H1 (cell line): ENCODE measurements around the gene OLFML2A. TPM values are rescaled to one million over a fixed set of nuclear protein-coding genes. Genes with fewer than 3 reads are reported as not detected.

Experiments
- CTCF ChIA-PET: fragments of 300-600 bp; sonication (Branson Sonifier 250); formaldehyde crosslinking; loops from one replicate; lab custom pipeline; 2021; ENCODE audit not compliant: partially characterized antibody; lab: Charles Lee
- POLR2A ChIA-PET: fragments of 300-600 bp; sonication (Branson Sonifier 250); formaldehyde crosslinking; loops from one replicate; lab custom pipeline; 2021; ENCODE audit warnings: inconsistent platforms; ENCODE audit not compliant: partially characterized antibody; lab: Charles Lee
- DNase-seq, 2 experiments: peaks; one replicate each; pipeline versions ENCODE4 v3.0.0 to v3.0.0-alpha.2; 2010 to 2022; ENCODE audit warnings: low spot score in 2 of 2, low read depth in 1 of 2, mixed read lengths in 1 of 2
- FAIRE-seq: peaks from 2 replicates; lab custom pipeline; 2011; peaks lifted over from hg19 to GRCh38; lab: Jason Lieb, UNC
- H2AFZ ChIP-seq: 2 replicates; pipeline ENCODE4 v1.8.1; 2012; ENCODE audit warnings: low read length, inconsistent platforms
- H2AK5ac ChIP-seq: 2 replicates; pipeline ENCODE4 v1.6.1; 2013; ENCODE audit warnings: low read depth, low read length
- H2BK120ac ChIP-seq: replicated peaks from 2 replicates; pipeline ENCODE3; 2013; ENCODE audit warnings: low read depth, low read length, inconsistent platforms
- H2BK12ac ChIP-seq: 2 replicates; pipeline ENCODE4 v1.6.1; 2013; ENCODE audit warnings: low read depth, low read length
- H2BK15ac ChIP-seq: 2 replicates; pipeline ENCODE4 v1.6.1; 2013; ENCODE audit warnings: low read length
- H2BK20ac ChIP-seq: 2 replicates; pipeline ENCODE4 v1.6.1; 2013; ENCODE audit warnings: low read length
- H2BK5ac ChIP-seq: 2 replicates; pipeline ENCODE4 v1.6.1; 2013; ENCODE audit warnings: low read depth, low read length
- H3K14ac ChIP-seq: 2 replicates; pipeline ENCODE4 v1.6.1; 2013; ENCODE audit warnings: inconsistent platforms; ENCODE audit not compliant: insufficient read length
- H3K18ac ChIP-seq: 2 replicates; pipeline ENCODE4 v1.6.1; 2013; ENCODE audit warnings: low read length; ENCODE audit errors: extremely low read depth
- H3K23ac ChIP-seq: 2 replicates; pipeline ENCODE4 v1.6.1; 2013; ENCODE audit warnings: inconsistent platforms; ENCODE audit not compliant: insufficient read length
- H3K23me2 ChIP-seq: 2 replicates; pipeline ENCODE4 v1.6.1; 2013; ENCODE audit warnings: low read depth, low read length
- H3K27ac ChIP-seq: 2 replicates; pipeline ENCODE4 v1.6.1; 2011; ENCODE audit warnings: low read depth, low read length, inconsistent platforms
- H3K27me3 ChIP-seq, 4 experiments: replicated peaks in 1 of 4; 1 replicate in 1 of 4; 2 replicates in 3 of 4; pipeline versions ENCODE4 v1.6.1 to v1.8.1; 2011 to 2013; ENCODE audit warnings: low read length in 3 of 4, mild to moderate bottlenecking in 3 of 4, inconsistent platforms in 2 of 4, mixed read lengths in 2 of 4, moderate library complexity in 1 of 4; ENCODE audit not compliant: control insufficient read depth in 3 of 4, insufficient read depth in 3 of 4; ENCODE audit errors: extremely low read depth in 1 of 4
- H3K36me3 ChIP-seq, 4 experiments: 2 replicates each; pipeline versions ENCODE4 v1.6.1 to v1.8.1; 2011 to 2013; ENCODE audit warnings: mild to moderate bottlenecking in 4 of 4, low read length in 3 of 4, moderate library complexity in 2 of 4, control low read depth in 1 of 4, inconsistent platforms in 1 of 4; ENCODE audit not compliant: insufficient read depth in 4 of 4, control insufficient read depth in 2 of 4
- H3K4ac ChIP-seq: replicated peaks from 2 replicates; pipeline ENCODE3; 2013; ENCODE audit warnings: low read length, low read depth, mixed read lengths, inconsistent platforms; ENCODE audit not compliant: insufficient read length
- H3K4me1 ChIP-seq, 4 experiments: replicated peaks in 1 of 4; 1 replicate in 1 of 4; 2 replicates in 3 of 4; pipeline versions ENCODE4 v1.6.1 to v1.8.1; 2011 to 2013; ENCODE audit warnings: low read length in 3 of 4, inconsistent platforms in 2 of 4, mixed read lengths in 1 of 4; ENCODE audit not compliant: insufficient read depth in 4 of 4, control insufficient read depth in 3 of 4
- H3K4me2 ChIP-seq, 2 experiments: 2 replicates each; pipeline versions ENCODE4 v1.6.1 to v1.8.1; 2011 to 2013; ENCODE audit warnings: low read depth in 2 of 2, low read length in 2 of 2, control low read depth in 1 of 2, inconsistent platforms in 1 of 2, mild to moderate bottlenecking in 1 of 2; ENCODE audit not compliant: insufficient read depth in 1 of 2
- H3K4me3 ChIP-seq, 4 experiments: fragments of 200-600, 300-600 bp in 1 of 4; sonication (generic), shearing (Covaris generic), sonication (Bioruptor Twin) in 1 of 4; 2 replicates each; pipeline versions ENCODE4 v1.5.1 to v1.8.1; 2011 to 2016; ENCODE audit warnings: low read length in 4 of 4, low read depth in 3 of 4, control low read depth in 2 of 4, inconsistent platforms in 2 of 4, mild to moderate bottlenecking in 2 of 4, mixed read lengths in 1 of 4, moderate library complexity in 1 of 4; ENCODE audit not compliant: insufficient read depth in 2 of 4; ENCODE audit errors: extremely low read depth in 1 of 4
- H3K56ac ChIP-seq: replicated peaks from 2 replicates; pipeline ENCODE3; 2013; ENCODE audit warnings: low read depth, mild to moderate bottlenecking, mixed read lengths, low read length, inconsistent platforms; ENCODE audit not compliant: insufficient read length
- H3K79me1 ChIP-seq: 2 replicates; pipeline ENCODE4 v1.6.1; 2013; ENCODE audit warnings: low read depth, low read length, control low read depth
- H3K79me2 ChIP-seq, 2 experiments: 2 replicates each; pipeline versions ENCODE4 v1.6.1 to v1.8.1; 2012 to 2013; ENCODE audit warnings: low read length in 2 of 2, mild to moderate bottlenecking in 2 of 2, inconsistent platforms in 1 of 2; ENCODE audit not compliant: insufficient read depth in 2 of 2, control insufficient read depth in 1 of 2
- H3K9ac ChIP-seq, 4 experiments: replicated peaks in 1 of 4; 1 replicate in 1 of 4; 2 replicates in 3 of 4; pipeline versions ENCODE4 v1.6.1 to v1.8.1; 2011 to 2013; ENCODE audit warnings: low read depth in 3 of 4, low read length in 3 of 4, control low read depth in 2 of 4, mild to moderate bottlenecking in 2 of 4, moderate library complexity in 2 of 4, inconsistent platforms in 1 of 4; ENCODE audit errors: extremely low read depth in 1 of 4
- H3K9me3 ChIP-seq, 2 experiments: 2 replicates each; pipeline versions ENCODE4 v1.6.1 to v1.8.1; 2012 to 2013; ENCODE audit warnings: mild to moderate bottlenecking in 2 of 2, moderate library complexity in 2 of 2, control low read depth in 1 of 2, inconsistent platforms in 1 of 2, low read depth in 1 of 2, low read length in 1 of 2, mixed read lengths in 1 of 2; ENCODE audit not compliant: insufficient read depth in 2 of 2
- H4K20me1 ChIP-seq, 2 experiments: replicated peaks in 1 of 2; 2 replicates each; pipeline versions ENCODE3 to v1.8.1; 2011 to 2013; ENCODE audit warnings: inconsistent platforms in 2 of 2, low read length in 2 of 2, mild to moderate bottlenecking in 1 of 2; ENCODE audit not compliant: insufficient read depth in 2 of 2, control insufficient read depth in 1 of 2
- H4K5ac ChIP-seq: 2 replicates; pipeline ENCODE4 v1.6.1; 2013; ENCODE audit warnings: low read length, low read depth, mixed read lengths, inconsistent platforms; ENCODE audit not compliant: insufficient read length
- H4K8ac ChIP-seq: 2 replicates; pipeline ENCODE4 v1.8.0; 2013; ENCODE audit warnings: mild to moderate bottlenecking, moderate library complexity, low read length, inconsistent platforms; ENCODE audit not compliant: insufficient read depth; ENCODE audit errors: extremely low read depth
- H4K91ac ChIP-seq: replicated peaks from 2 replicates; pipeline ENCODE3; 2013; ENCODE audit warnings: low read length, mixed read lengths, inconsistent platforms; ENCODE audit not compliant: insufficient read length
- BCL11A ChIP-seq, 2 experiments: IDR thresholded peaks; one replicate each; pipeline ENCODE4 v1.6.1; 2011; ENCODE audit warnings: low read depth in 2 of 2, low read length in 2 of 2, mild to moderate bottlenecking in 2 of 2
- CTBP2 ChIP-seq: IDR thresholded peaks from 2 replicates; pipeline ENCODE4 v1.7.0; 2011; ENCODE audit warnings: borderline replicate concordance, mild to moderate bottlenecking, moderate library complexity, mixed read lengths, low read length; ENCODE audit not compliant: insufficient read depth, insufficient read length
- E2F6 ChIP-seq: IDR thresholded peaks from 2 replicates; pipeline ENCODE4 v1.6.1; 2012; ENCODE audit warnings: inconsistent platforms
- GABPA ChIP-seq: IDR thresholded peaks from 2 replicates; pipeline ENCODE4 v1.6.1; 2011; ENCODE audit warnings: mild to moderate bottlenecking, low read length, moderate library complexity, borderline replicate concordance; ENCODE audit not compliant: insufficient read depth
- KDM4A ChIP-seq: IDR thresholded peaks from one replicate; pipeline ENCODE4 v1.7.1; 2012; ENCODE audit warnings: low read depth, mild to moderate bottlenecking, moderate library complexity, low read length, inconsistent platforms; ENCODE audit not compliant: severe bottlenecking
- NANOG ChIP-seq: IDR thresholded peaks from 2 replicates; pipeline ENCODE4 v1.6.1; 2011; ENCODE audit warnings: low read length, low read depth, mild to moderate bottlenecking, inconsistent platforms; ENCODE audit not compliant: insufficient read depth, poor library complexity, severe bottlenecking
- SAP30 ChIP-seq: fragments of 300-600 bp; sonication (generic); IDR thresholded peaks from 2 replicates; pipeline ENCODE4 v1.7.1; 2012; ENCODE audit warnings: low read length, moderate library complexity, mild to moderate bottlenecking, inconsistent platforms; ENCODE audit not compliant: insufficient read depth, insufficient replicate concordance
- SIRT6 ChIP-seq: IDR thresholded peaks from one replicate; pipeline ENCODE4 v1.7.1; 2012; ENCODE audit warnings: low read length, inconsistent platforms
- TAF1 ChIP-seq: IDR thresholded peaks from 2 replicates; pipeline ENCODE4 v1.6.1; 2011; ENCODE audit warnings: mild to moderate bottlenecking, low read depth, low read length
- TAF7 ChIP-seq: optimal IDR thresholded peaks from 2 replicates; pipeline ENCODE3; 2011; ENCODE audit warnings: low read depth, mild to moderate bottlenecking, inconsistent platforms, low read length, moderate library complexity, borderline replicate concordance
- WGBS, 2 experiments: shearing (Covaris generic) in 1 of 2; methylation state at CpG; one replicate each; pipeline versions ENCODE4 v1.1.6 to v1.1.7; 2013 to 2015; ENCODE audit warnings: low lambda C conversion rate in 2 of 2, mixed read lengths in 2 of 2, inconsistent platforms in 1 of 2, low coverage in 1 of 2, missing lambda C conversion rate in 1 of 2; ENCODE audit not compliant: insufficient replicate concordance in 2 of 2, insufficient coverage in 1 of 2, insufficient read length in 1 of 2; ENCODE audit errors: extremely low coverage in 1 of 2, missing lambda C conversion rate in 1 of 2; 5-methylcytosine and 5-hydroxymethylcytosine counted together
- polyA plus RNA-seq, 7 experiments: library from polyadenylated mRNA; depleted of rRNA in 3 of 7; stranded (reverse) in 5 of 7; unstranded in 2 of 7; fragments of >200 nt in 5 of 7; fragments of 200-250 nt in 2 of 7; gene quantifications; 1 replicate in 5 of 7; 2 replicates in 1 of 7; 4 replicates in 1 of 7; pipeline versions ENCODE4 v1.2.1 to v1.2.3, GENCODE V29; 2011 to 2013; ENCODE audit warnings: missing spikeins in 2 of 7, mixed read lengths in 2 of 7
- total RNA-seq: library from RNA; stranded (reverse); fragmentation: NEBNext Ultra II Directional; extraction: Animal tissue kit (Norgen Biotek cat#: 25700); gene quantifications from 2 replicates; pipeline ENCODE4 v1.2.1, GENCODE V29; 2021

OLFML2A gene
- total and polyA plus RNA-seq, 2 of the 8 experiments (the other 6 are each of a cell fraction or from before 2014, with no cell fraction given) = 7.8 to 11.5 TPM

GRCh38 chr9:124828489-124829333, 51.8 kb downstream of the OLFML2A start:
- Histone ChIP-seq H2BK20ac (no peak overlapping the region), H3K9me3 (no peaks in the 10 kb centered on the region), H3K4ac (no peak overlapping the region), H2BK120ac (no peak overlapping the region), H3K18ac (no peak overlapping the region; the same call in 1 of the 2 replicates), H2BK12ac (0 out of 2 replicates have a peak overlapping the region, but pooled peaks have one; percentile 9), H3K23me2 (no peaks in the 10 kb centered on the region), H3K14ac (no peak overlapping the region), H3K79me1 (no peaks in the 10 kb centered on the region), H4K5ac (no peak overlapping the region), H3K56ac (no peak overlapping the region), H3K9ac (no peak overlapping the region), H2BK15ac (no peak overlapping the region), H4K91ac (no peak overlapping the region), H3K4me2 (0 out of 4 replicates have a peak overlapping the region, but pooled peaks of 1 of the 2 experiments have one; percentile 34), H3K4me3 (no peak overlapping the region), H3K27ac (no peak overlapping the region), H2AK5ac (no peak overlapping the region), H2BK5ac (no peak overlapping the region), H3K4me1 (peaks cover 0 to 3% (median 1%) of the 10 kb centered on the region in 4 experiments; a peak in 3 of 7 replicates), H4K20me1 (no peaks in the 10 kb centered on the region), H3K27me3 (no peaks in the 10 kb centered on the region), H3K79me2 (no peaks in the 10 kb centered on the region), H4K8ac (no peak overlapping the region), H2AFZ (0 out of 2 replicates have a peak overlapping the region, but pooled peaks have one; percentile 33), H3K23ac (no peak overlapping the region), H3K36me3 (no peaks in the 10 kb centered on the region)
- ChIA-PET POLR2A (interaction anchor here (1.5 to 3.2 kb wide), 3 partner anchors 12 to 51 kb away, joined by 3 to 18 read pairs (median 4); partner anchors contain the start of genes ARPC5L and RPL35), CTCF (interaction anchor here (0.6 to 65.2 kb wide), 6 partner anchors 15 to 1480 kb away, joined by 3 to 1529 read pairs (median 4); partner anchors contain the start of genes ARPC5L, NR6A1, OLFML2A and RPL35)
- DNase-seq (no peak), FAIRE-seq (no peak)
- 0 to 51% methylated on average over 1 to 2 of the region's 2 CpGs for WGBS, 2 experiments
- TF ChIP-seq TAF7 (no peak), KDM4A (no peak), SIRT6 (no peak), GABPA (no peak), E2F6 (no peak), CTBP2 (no peak), NANOG (no peak), BCL11A (IDR thresholded peaks at IDR 0.05; ENCODE audit: low read depth in 2 of 2, low read length in 2 of 2) (no peak), TAF1 (no peak), SAP30 (no peak)
